Neural progenitor cell (in vitro differentiated cells): ENCODE data around the gene AKR1C1.

Experiments
- EZH2 ChIP-seq: fragments of 200-600 bp; sonication (generic); IDR thresholded peaks from 2 replicates; pipeline ENCODE4 v1.6.1; 2017; ENCODE audit warnings: antibody characterized with exemption, mild to moderate bottlenecking, moderate library complexity
- TF ChIP-seq, protein P1 (sequence below): fragments of 200-600 bp; sonication (generic); IDR thresholded peaks from 2 replicates; pipeline ENCODE4 v1.5.1; 2017; ENCODE audit warnings: antibody characterized with exemption, mild to moderate bottlenecking

- TF ChIP-seq, protein P1, sequence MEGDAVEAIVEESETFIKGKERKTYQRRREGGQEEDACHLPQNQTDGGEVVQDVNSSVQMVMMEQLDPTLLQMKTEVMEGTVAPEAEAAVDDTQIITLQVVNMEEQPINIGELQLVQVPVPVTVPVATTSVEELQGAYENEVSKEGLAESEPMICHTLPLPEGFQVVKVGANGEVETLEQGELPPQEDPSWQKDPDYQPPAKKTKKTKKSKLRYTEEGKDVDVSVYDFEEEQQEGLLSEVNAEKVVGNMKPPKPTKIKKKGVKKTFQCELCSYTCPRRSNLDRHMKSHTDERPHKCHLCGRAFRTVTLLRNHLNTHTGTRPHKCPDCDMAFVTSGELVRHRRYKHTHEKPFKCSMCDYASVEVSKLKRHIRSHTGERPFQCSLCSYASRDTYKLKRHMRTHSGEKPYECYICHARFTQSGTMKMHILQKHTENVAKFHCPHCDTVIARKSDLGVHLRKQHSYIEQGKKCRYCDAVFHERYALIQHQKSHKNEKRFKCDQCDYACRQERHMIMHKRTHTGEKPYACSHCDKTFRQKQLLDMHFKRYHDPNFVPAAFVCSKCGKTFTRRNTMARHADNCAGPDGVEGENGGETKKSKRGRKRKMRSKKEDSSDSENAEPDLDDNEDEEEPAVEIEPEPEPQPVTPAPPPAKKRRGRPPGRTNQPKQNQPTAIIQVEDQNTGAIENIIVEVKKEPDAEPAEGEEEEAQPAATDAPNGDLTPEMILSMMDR: no peak
- TF ChIP-seq EZH2: no peak
Observed at GRCh38 chr10:5013385-5013784, 50.2 kb downstream of the AKR1C1 start.
